EH (cell line): ENCODE data around the gene SCAF8.
"Not testable (repeated sequence)": the region's sequence is repeated elsewhere in the genome, so short reads cannot be mapped to it uniquely, and the experiment has no call there.

Source experiments
- DNase-seq: peaks from one replicate; pipeline ENCODE4 v3.0.0-alpha.2; 2015; ENCODE audit warnings: low read depth

Gene SCAF8

GRCh38 chr6:154733626-154734382 lies 588 bp downstream of the SCAF8 start:
- peak; percentile 98 for DNase-seq

GRCh38 chr6:154736618-154737259 lies 3.5 kb downstream of the SCAF8 start:
- DNase-seq = no peak

GRCh38 chr6:154737424-154737823 lies 4.2 kb downstream of the SCAF8 start:
- DNase-seq = no peak

- DNase-seq = peak; percentile 28
Observed at GRCh38 chr6:154738551-154738961, 5.3 kb downstream of the SCAF8 start.

- DNase-seq = no peak
Observed at GRCh38 chr6:154740658-154741057, 7.4 kb downstream of the SCAF8 start.

- DNase-seq = no peak
Observed at GRCh38 chr6:154742891-154743290, 9.7 kb downstream of the SCAF8 start.

- not testable (repeated sequence) for DNase-seq
Observed at GRCh38 chr6:154744029-154744745, 11.0 kb downstream of the SCAF8 start.

- DNase-seq = no peak
Observed at GRCh38 chr6:154745243-154745642, 12.0 kb downstream of the SCAF8 start.

- no peak for DNase-seq
Observed at GRCh38 chr6:154749341-154749740, 16.1 kb downstream of the SCAF8 start.

- no peak for DNase-seq
Observed at GRCh38 chr6:154751011-154751800, 18.0 kb downstream of the SCAF8 start.

GRCh38 chr6:154752022-154752421 lies 18.8 kb downstream of the SCAF8 start:
- DNase-seq = no peak

- DNase-seq = no peak
Observed at GRCh38 chr6:154754152-154754551, 20.9 kb downstream of the SCAF8 start.

- DNase-seq = no peak
Observed at GRCh38 chr6:154757352-154758050, 24.3 kb downstream of the SCAF8 start.

GRCh38 chr6:154758125-154758524 lies 24.9 kb downstream of the SCAF8 start:
- no peak for DNase-seq

- no peak for DNase-seq
Observed at GRCh38 chr6:154763650-154764049, 30.4 kb downstream of the SCAF8 start.

- DNase-seq = peak; percentile 3
Observed at GRCh38 chr6:154765273-154765672, 32.1 kb downstream of the SCAF8 start.

GRCh38 chr6:154766288-154766687 lies 33.1 kb downstream of the SCAF8 start:
- DNase-seq = peak; percentile 39

- peak; percentile 65 for DNase-seq
Observed at GRCh38 chr6:154767003-154767723, 33.9 kb downstream of the SCAF8 start.

- DNase-seq = no peak
Observed at GRCh38 chr6:154768280-154768679, 35.1 kb downstream of the SCAF8 start.

- no peak for DNase-seq
Observed at GRCh38 chr6:154773610-154774089, 40.4 kb downstream of the SCAF8 start.

GRCh38 chr6:154779157-154779556 lies 45.9 kb downstream of the SCAF8 start:
- DNase-seq = not testable (repeated sequence)
